K562 (cell line): ENCODE data around the gene ZNF428. TPM values are rescaled to one million over a fixed set of nuclear protein-coding genes. Genes with fewer than 3 reads are reported as not detected.
A peak's percentile ranks its signal among the peaks of the same experiment; 100 is the strongest.

Source experiments
- CTBP1 ChIP-seq: fragments of 450-650 bp; IDR thresholded peaks from 2 replicates; pipeline ENCODE4 v1.6.1; 2016; ENCODE audit warnings: borderline replicate concordance
- GABPB1 ChIP-seq: sonication (generic); formaldehyde crosslinking; IDR thresholded peaks from 2 replicates; pipeline ENCODE4 v1.8.0; 2022; ENCODE audit warnings: mild to moderate bottlenecking, missing genetic modification reagents
- KLF1 ChIP-seq: fragments of 450-650 bp; IDR thresholded peaks from 2 replicates; pipeline ENCODE4 v1.6.1; 2016; ENCODE audit warnings: missing genetic modification characterization, missing compliant biosample characterization
- RBFOX2 ChIP-seq: fragments of 200-400 bp; formaldehyde crosslinking; IDR thresholded peaks from 2 replicates; pipeline ENCODE4 v1.6.1; 2017; ENCODE audit warnings: low read depth, mild to moderate bottlenecking, low read length, moderate library complexity
- SMARCA4 ChIP-seq: fragments of 450-650 bp; IDR thresholded peaks from 2 replicates; pipeline ENCODE4 v1.6.1; 2016
- STAG1 ChIP-seq: sonication (generic); formaldehyde crosslinking; IDR thresholded peaks from 2 replicates; pipeline ENCODE4 v1.5.0; 2020; ENCODE audit warnings: missing genetic modification reagents, borderline replicate concordance
- STAT5A ChIP-seq: IDR thresholded peaks from 2 replicates; pipeline ENCODE4 v1.6.1; 2012; ENCODE audit warnings: low read length, inconsistent platforms, borderline replicate concordance
- YBX1 ChIP-seq: fragments of 450-650 bp; IDR thresholded peaks from 2 replicates; pipeline ENCODE4 v1.7.1; 2016; ENCODE audit warnings: mild to moderate bottlenecking
- ZC3H8 ChIP-seq: fragments of 450-650 bp; IDR thresholded peaks from 2 replicates; pipeline ENCODE4 v1.6.1; 2017
- ZNF175 ChIP-seq: fragments of 200-800 bp; sonication (Bioruptor generic); IDR thresholded peaks from 2 replicates; pipeline ENCODE4 v1.6.1; 2016; ENCODE audit warnings: low read depth, mild to moderate bottlenecking, missing genetic modification characterization, missing compliant biosample characterization
- polyA plus RNA-seq, 8 experiments: library from polyadenylated mRNA; depleted of rRNA in 4 of 8; stranded (reverse) in 5 of 8; unstranded in 3 of 8; fragments of >200 nt; fragmentation: Nextera tagmentation in 2 of 8; fragmentation: Illumina TruSeq in 1 of 8; extraction: Ambion mirVana in 2 of 8; extraction: Trizol in 1 of 8; gene quantifications; 2 replicates each; pipeline versions ENCODE4 v1.2.1 to v1.2.3, GENCODE V29; 2011 to 2014; ENCODE audit warnings: inconsistent platforms in 1 of 8, missing spikeins in 1 of 8
- total RNA-seq, 7 experiments: library from RNA; depleted of rRNA in 6 of 7; stranded (reverse); fragments of >200 nt in 6 of 7; fragmentation: Illumina TruSeq in 2 of 7; extraction: Trizol in 2 of 7; gene quantifications; 2 replicates each; pipeline versions ENCODE4 v1.2.1 to v1.2.3, GENCODE V29; 2011 to 2021; ENCODE audit warnings: low replicate concordance in 1 of 7
- TF ChIP-seq, protein P1 (sequence below): sonication (generic); formaldehyde crosslinking; IDR thresholded peaks from 2 replicates; pipeline ENCODE4 v1.8.0; 2022; ENCODE audit warnings: mild to moderate bottlenecking, missing genetic modification reagents
- TF ChIP-seq, protein P2 (sequence below): fragments of 450-650 bp; IDR thresholded peaks from 2 replicates; pipeline ENCODE4 v1.6.1; 2016; ENCODE audit warnings: mild to moderate bottlenecking, moderate library complexity
- TF ChIP-seq, protein P3 (sequence below): fragments of 450-650 bp; formaldehyde crosslinking; conservative IDR thresholded peaks from 2 replicates; pipeline ENCODE4 v1.4.0; 2022; ENCODE audit warnings: mild to moderate bottlenecking, missing genetic modification characterization

Gene ZNF428
- total and polyA plus RNA-seq, 9 of the 15 experiments (the other 6 are each of a cell fraction or from before 2014, with no cell fraction given): 0.15 to 85.7 (median 15.9) TPM

DNA sequence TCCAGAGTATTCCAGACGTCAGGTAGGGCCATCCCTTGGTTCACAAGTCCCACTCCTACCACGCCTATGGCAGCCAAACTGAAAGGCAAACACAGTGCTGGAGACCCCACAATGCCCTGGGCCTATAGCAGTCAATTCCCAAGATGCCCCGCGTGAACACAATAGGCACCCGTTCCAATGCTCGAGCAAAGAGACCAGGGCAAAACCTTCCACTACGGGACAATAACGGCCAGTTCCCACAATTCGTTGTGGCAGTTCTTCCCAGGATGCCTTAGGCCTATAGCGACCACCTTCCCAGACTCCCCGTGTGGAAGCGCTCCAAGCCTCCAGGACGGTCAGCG lies 538 bp downstream of the ZNF428 start (continued):
- TF ChIP-seq, protein P1, sequence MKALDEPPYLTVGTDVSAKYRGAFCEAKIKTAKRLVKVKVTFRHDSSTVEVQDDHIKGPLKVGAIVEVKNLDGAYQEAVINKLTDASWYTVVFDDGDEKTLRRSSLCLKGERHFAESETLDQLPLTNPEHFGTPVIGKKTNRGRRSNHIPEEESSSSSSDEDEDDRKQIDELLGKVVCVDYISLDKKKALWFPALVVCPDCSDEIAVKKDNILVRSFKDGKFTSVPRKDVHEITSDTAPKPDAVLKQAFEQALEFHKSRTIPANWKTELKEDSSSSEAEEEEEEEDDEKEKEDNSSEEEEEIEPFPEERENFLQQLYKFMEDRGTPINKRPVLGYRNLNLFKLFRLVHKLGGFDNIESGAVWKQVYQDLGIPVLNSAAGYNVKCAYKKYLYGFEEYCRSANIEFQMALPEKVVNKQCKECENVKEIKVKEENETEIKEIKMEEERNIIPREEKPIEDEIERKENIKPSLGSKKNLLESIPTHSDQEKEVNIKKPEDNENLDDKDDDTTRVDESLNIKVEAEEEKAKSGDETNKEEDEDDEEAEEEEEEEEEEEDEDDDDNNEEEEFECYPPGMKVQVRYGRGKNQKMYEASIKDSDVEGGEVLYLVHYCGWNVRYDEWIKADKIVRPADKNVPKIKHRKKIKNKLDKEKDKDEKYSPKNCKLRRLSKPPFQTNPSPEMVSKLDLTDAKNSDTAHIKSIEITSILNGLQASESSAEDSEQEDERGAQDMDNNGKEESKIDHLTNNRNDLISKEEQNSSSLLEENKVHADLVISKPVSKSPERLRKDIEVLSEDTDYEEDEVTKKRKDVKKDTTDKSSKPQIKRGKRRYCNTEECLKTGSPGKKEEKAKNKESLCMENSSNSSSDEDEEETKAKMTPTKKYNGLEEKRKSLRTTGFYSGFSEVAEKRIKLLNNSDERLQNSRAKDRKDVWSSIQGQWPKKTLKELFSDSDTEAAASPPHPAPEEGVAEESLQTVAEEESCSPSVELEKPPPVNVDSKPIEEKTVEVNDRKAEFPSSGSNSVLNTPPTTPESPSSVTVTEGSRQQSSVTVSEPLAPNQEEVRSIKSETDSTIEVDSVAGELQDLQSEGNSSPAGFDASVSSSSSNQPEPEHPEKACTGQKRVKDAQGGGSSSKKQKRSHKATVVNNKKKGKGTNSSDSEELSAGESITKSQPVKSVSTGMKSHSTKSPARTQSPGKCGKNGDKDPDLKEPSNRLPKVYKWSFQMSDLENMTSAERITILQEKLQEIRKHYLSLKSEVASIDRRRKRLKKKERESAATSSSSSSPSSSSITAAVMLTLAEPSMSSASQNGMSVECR (CRISPR knock-in tag): no peak
- no peak for TF ChIP-seq ZC3H8
- no peak for TF ChIP-seq STAG1
- no peak for TF ChIP-seq CTBP1
- TF ChIP-seq SMARCA4: peak; percentile 34; the same call in 1 of the 2 replicates
- TF ChIP-seq YBX1: no peak
- TF ChIP-seq, protein P2, sequence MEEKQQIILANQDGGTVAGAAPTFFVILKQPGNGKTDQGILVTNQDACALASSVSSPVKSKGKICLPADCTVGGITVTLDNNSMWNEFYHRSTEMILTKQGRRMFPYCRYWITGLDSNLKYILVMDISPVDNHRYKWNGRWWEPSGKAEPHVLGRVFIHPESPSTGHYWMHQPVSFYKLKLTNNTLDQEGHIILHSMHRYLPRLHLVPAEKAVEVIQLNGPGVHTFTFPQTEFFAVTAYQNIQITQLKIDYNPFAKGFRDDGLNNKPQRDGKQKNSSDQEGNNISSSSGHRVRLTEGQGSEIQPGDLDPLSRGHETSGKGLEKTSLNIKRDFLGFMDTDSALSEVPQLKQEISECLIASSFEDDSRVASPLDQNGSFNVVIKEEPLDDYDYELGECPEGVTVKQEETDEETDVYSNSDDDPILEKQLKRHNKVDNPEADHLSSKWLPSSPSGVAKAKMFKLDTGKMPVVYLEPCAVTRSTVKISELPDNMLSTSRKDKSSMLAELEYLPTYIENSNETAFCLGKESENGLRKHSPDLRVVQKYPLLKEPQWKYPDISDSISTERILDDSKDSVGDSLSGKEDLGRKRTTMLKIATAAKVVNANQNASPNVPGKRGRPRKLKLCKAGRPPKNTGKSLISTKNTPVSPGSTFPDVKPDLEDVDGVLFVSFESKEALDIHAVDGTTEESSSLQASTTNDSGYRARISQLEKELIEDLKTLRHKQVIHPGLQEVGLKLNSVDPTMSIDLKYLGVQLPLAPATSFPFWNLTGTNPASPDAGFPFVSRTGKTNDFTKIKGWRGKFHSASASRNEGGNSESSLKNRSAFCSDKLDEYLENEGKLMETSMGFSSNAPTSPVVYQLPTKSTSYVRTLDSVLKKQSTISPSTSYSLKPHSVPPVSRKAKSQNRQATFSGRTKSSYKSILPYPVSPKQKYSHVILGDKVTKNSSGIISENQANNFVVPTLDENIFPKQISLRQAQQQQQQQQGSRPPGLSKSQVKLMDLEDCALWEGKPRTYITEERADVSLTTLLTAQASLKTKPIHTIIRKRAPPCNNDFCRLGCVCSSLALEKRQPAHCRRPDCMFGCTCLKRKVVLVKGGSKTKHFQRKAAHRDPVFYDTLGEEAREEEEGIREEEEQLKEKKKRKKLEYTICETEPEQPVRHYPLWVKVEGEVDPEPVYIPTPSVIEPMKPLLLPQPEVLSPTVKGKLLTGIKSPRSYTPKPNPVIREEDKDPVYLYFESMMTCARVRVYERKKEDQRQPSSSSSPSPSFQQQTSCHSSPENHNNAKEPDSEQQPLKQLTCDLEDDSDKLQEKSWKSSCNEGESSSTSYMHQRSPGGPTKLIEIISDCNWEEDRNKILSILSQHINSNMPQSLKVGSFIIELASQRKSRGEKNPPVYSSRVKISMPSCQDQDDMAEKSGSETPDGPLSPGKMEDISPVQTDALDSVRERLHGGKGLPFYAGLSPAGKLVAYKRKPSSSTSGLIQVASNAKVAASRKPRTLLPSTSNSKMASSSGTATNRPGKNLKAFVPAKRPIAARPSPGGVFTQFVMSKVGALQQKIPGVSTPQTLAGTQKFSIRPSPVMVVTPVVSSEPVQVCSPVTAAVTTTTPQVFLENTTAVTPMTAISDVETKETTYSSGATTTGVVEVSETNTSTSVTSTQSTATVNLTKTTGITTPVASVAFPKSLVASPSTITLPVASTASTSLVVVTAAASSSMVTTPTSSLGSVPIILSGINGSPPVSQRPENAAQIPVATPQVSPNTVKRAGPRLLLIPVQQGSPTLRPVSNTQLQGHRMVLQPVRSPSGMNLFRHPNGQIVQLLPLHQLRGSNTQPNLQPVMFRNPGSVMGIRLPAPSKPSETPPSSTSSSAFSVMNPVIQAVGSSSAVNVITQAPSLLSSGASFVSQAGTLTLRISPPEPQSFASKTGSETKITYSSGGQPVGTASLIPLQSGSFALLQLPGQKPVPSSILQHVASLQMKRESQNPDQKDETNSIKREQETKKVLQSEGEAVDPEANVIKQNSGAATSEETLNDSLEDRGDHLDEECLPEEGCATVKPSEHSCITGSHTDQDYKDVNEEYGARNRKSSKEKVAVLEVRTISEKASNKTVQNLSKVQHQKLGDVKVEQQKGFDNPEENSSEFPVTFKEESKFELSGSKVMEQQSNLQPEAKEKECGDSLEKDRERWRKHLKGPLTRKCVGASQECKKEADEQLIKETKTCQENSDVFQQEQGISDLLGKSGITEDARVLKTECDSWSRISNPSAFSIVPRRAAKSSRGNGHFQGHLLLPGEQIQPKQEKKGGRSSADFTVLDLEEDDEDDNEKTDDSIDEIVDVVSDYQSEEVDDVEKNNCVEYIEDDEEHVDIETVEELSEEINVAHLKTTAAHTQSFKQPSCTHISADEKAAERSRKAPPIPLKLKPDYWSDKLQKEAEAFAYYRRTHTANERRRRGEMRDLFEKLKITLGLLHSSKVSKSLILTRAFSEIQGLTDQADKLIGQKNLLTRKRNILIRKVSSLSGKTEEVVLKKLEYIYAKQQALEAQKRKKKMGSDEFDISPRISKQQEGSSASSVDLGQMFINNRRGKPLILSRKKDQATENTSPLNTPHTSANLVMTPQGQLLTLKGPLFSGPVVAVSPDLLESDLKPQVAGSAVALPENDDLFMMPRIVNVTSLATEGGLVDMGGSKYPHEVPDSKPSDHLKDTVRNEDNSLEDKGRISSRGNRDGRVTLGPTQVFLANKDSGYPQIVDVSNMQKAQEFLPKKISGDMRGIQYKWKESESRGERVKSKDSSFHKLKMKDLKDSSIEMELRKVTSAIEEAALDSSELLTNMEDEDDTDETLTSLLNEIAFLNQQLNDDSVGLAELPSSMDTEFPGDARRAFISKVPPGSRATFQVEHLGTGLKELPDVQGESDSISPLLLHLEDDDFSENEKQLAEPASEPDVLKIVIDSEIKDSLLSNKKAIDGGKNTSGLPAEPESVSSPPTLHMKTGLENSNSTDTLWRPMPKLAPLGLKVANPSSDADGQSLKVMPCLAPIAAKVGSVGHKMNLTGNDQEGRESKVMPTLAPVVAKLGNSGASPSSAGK: no peak; the same call in 1 of the 2 replicates
- no peak for TF ChIP-seq STAT5A
- TF ChIP-seq, protein P3, sequence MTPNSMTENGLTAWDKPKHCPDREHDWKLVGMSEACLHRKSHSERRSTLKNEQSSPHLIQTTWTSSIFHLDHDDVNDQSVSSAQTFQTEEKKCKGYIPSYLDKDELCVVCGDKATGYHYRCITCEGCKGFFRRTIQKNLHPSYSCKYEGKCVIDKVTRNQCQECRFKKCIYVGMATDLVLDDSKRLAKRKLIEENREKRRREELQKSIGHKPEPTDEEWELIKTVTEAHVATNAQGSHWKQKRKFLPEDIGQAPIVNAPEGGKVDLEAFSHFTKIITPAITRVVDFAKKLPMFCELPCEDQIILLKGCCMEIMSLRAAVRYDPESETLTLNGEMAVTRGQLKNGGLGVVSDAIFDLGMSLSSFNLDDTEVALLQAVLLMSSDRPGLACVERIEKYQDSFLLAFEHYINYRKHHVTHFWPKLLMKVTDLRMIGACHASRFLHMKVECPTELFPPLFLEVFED (CRISPR knock-in tag): peak; percentile 60; the same call in 1 of the 2 replicates
- no peak for TF ChIP-seq GABPB1
- 0 out of 2 replicates have a peak, but pooled peaks have one; percentile 32 for TF ChIP-seq KLF1
- no peak for TF ChIP-seq ZNF175
- no peak for TF ChIP-seq RBFOX2
